Loucy (cell line): ENCODE results near the gene SEPTIN2.
A peak's percentile ranks its signal among the peaks of the same experiment; 100 is the strongest.

ENCODE experiments used
- H2AFZ ChIP-seq: fragments of 200-600 bp; sonication (generic); 2 replicates; pipeline ENCODE4 v1.6.0; 2016; ENCODE audit warnings: antibody characterized with exemption, mild to moderate bottlenecking, low read length, moderate library complexity
- H3F3A ChIP-seq: fragments of 200-600 bp; 2 replicates; pipeline ENCODE4 v1.6.0; 2016; ENCODE audit warnings: antibody characterized with exemption, low read depth, mild to moderate bottlenecking
- H3K27me3 ChIP-seq: fragments of 200-600 bp; sonication (generic); 2 replicates; pipeline ENCODE4 v1.6.1; 2014; ENCODE audit warnings: low read length, mild to moderate bottlenecking; ENCODE audit not compliant: insufficient read depth, poor library complexity, severe bottlenecking
- H3K36me3 ChIP-seq: fragments of 200-600 bp; sonication (generic); 2 replicates; pipeline ENCODE4 v1.6.1; 2016; ENCODE audit warnings: low read length; ENCODE audit not compliant: insufficient read depth
- H3K4me1 ChIP-seq: fragments of 200-600 bp; sonication (generic); 2 replicates; pipeline ENCODE4 v1.5.1; 2014; ENCODE audit warnings: low read length, mild to moderate bottlenecking; ENCODE audit not compliant: insufficient read depth, poor library complexity, severe bottlenecking
- H3K4me2 ChIP-seq: fragments of 200-600 bp; sonication (generic); 2 replicates; pipeline ENCODE4 v1.6.0; 2014; ENCODE audit warnings: antibody characterized with exemption, low read length, low read depth, mild to moderate bottlenecking; ENCODE audit not compliant: poor library complexity, severe bottlenecking
- H3K4me3 ChIP-seq: fragments of 200-600 bp; sonication (generic); 2 replicates; pipeline ENCODE4 v1.5.1; 2014; ENCODE audit warnings: low read length, mild to moderate bottlenecking, mixed read lengths; ENCODE audit not compliant: poor library complexity, severe bottlenecking
- H3K79me2 ChIP-seq: fragments of 200-600 bp; sonication (generic); 2 replicates; pipeline ENCODE4 v1.6.1; 2014; ENCODE audit warnings: low read length; ENCODE audit not compliant: insufficient read depth
- H3K9ac ChIP-seq: fragments of 200-600 bp; sonication (generic); 2 replicates; pipeline ENCODE4 v1.6.0; 2014; ENCODE audit warnings: mild to moderate bottlenecking, low read depth, low read length, moderate library complexity; ENCODE audit not compliant: poor library complexity, severe bottlenecking
- H3K9me2 ChIP-seq: fragments of 200-600 bp; sonication (generic); replicated peaks from 2 replicates; pipeline ENCODE4 v1.6.1; 2016; ENCODE audit warnings: low read depth, low read length, mixed read lengths
- H3K9me3 ChIP-seq: fragments of 200-600 bp; sonication (generic); 2 replicates; pipeline ENCODE4 v1.6.1; 2014; ENCODE audit warnings: mild to moderate bottlenecking, antibody characterized with exemption, low read length, low read depth; ENCODE audit not compliant: insufficient read depth
- H4K20me1 ChIP-seq: fragments of 200-600 bp; sonication (generic); 2 replicates; pipeline ENCODE4 v1.6.0; 2014; ENCODE audit warnings: antibody characterized with exemption, low read length, mild to moderate bottlenecking; ENCODE audit not compliant: insufficient read depth, poor library complexity, severe bottlenecking
- EZH2phosphoT487 ChIP-seq: fragments of 200-600 bp; IDR thresholded peaks from 2 replicates; pipeline ENCODE4 v1.6.1; 2018; ENCODE audit warnings: antibody characterized with exemption, mild to moderate bottlenecking, moderate library complexity, borderline replicate concordance
- TF ChIP-seq, protein P1 (sequence below): fragments of 200-600 bp; sonication (generic); conservative IDR thresholded peaks from 2 replicates; pipeline ENCODE4 v1.5.1; 2014; ENCODE audit warnings: mild to moderate bottlenecking, antibody characterized with exemption, low read length

SEPTIN2 gene

GRCh38 chr2:241312082-241312481 lies 3.6 kb upstream of the SEPTIN2 start:
- Histone ChIP-seq H3K36me3 (no peaks in the 10 kb centered on the region), H3F3A (peaks cover 4% of the 10 kb centered on the region; the same call in 1 of the 2 replicates), H3K9me2 (no peaks in the 10 kb centered on the region), H3K27me3 (no peaks in the 10 kb centered on the region), H2AFZ (no peak overlapping the region), H3K9me3 (no peaks in the 10 kb centered on the region), H3K79me2 (peaks cover 86% of the 10 kb centered on the region), H3K4me2 (peak overlapping the region; percentile 85), H3K9ac (peak overlapping the region; percentile 14), H3K4me3 (no peak overlapping the region), H4K20me1 (peaks cover 19% of the 10 kb centered on the region), H3K4me1 (peaks cover 55% of the 10 kb centered on the region)
- TF ChIP-seq, protein P1, sequence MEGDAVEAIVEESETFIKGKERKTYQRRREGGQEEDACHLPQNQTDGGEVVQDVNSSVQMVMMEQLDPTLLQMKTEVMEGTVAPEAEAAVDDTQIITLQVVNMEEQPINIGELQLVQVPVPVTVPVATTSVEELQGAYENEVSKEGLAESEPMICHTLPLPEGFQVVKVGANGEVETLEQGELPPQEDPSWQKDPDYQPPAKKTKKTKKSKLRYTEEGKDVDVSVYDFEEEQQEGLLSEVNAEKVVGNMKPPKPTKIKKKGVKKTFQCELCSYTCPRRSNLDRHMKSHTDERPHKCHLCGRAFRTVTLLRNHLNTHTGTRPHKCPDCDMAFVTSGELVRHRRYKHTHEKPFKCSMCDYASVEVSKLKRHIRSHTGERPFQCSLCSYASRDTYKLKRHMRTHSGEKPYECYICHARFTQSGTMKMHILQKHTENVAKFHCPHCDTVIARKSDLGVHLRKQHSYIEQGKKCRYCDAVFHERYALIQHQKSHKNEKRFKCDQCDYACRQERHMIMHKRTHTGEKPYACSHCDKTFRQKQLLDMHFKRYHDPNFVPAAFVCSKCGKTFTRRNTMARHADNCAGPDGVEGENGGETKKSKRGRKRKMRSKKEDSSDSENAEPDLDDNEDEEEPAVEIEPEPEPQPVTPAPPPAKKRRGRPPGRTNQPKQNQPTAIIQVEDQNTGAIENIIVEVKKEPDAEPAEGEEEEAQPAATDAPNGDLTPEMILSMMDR: no peak
- TF ChIP-seq EZH2phosphoT487: no peak

- Histone ChIP-seq H3K4me2 (peak overlapping the region; percentile 85), H3K4me1 (peaks cover 64% of the 10 kb centered on the region), H3K9me3 (no peaks in the 10 kb centered on the region), H2AFZ (no peak overlapping the region), H4K20me1 (peaks cover 33% of the 10 kb centered on the region), H3F3A (peaks cover 4% of the 10 kb centered on the region; the same call in 1 of the 2 replicates), H3K9me2 (no peaks in the 10 kb centered on the region), H3K27me3 (no peaks in the 10 kb centered on the region), H3K9ac (peak overlapping the region; percentile 100), H3K36me3 (no peaks in the 10 kb centered on the region), H3K4me3 (peak overlapping the region; percentile 99), H3K79me2 (peaks cover 88% of the 10 kb centered on the region)
- TF ChIP-seq, protein P1: no peak
- TF ChIP-seq EZH2phosphoT487: no peak
Observed at GRCh38 chr2:241313543-241314095, 2.1 kb upstream of the SEPTIN2 start.

DNA sequence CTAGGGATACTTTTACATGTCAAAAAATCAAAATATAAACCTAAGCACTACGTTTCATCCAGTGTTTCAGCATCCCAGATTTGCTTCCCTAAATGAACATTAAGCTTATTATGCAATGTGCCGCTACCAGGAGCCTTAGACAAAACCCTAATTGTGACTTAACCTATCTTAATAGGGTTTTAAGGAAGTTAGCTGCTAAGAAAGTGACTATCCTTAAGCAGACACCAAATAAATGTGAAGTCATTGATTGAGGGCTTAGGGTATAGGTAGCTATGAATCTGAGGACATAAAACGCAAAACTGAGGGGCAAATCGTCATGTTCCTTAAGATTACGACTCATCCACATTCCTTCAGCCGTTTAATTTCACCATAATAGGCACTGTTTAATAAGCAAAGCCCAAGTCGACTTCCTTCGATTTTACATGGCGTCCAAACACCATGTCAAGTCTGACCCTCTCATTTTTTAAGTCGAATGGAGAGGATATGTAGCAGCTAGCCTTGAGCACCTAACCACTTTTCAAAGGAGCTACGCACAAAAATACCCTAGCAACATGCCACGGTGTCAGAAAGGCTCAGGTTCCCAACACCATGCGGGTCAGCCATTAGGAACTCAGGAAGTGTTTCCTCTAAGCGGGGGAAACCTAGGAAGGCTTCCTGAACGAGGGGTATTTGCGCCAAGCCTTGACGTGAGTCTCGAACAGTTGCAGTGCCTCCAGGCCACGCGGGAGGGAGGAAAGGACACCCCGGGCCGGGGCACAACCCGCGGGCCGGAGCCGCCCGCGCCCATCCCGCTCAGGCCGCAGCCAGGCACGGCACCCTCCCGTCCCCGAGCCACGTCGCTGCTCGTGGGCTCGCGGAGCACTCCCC lies 1.3 kb upstream of the SEPTIN2 start:
- TF ChIP-seq, protein P1: no peak
- no peak for TF ChIP-seq EZH2phosphoT487
- Histone ChIP-seq H3K9me2 (no peaks in the 10 kb centered on the region), H2AFZ (peak overlapping the region; percentile 68; the same call in 1 of the 2 replicates), H3F3A (peaks cover 2% of the 10 kb centered on the region; the same call in 1 of the 2 replicates), H3K9ac (peak overlapping the region; percentile 100), H3K79me2 (peaks cover 88% of the 10 kb centered on the region), H3K27me3 (no peaks in the 10 kb centered on the region), H3K36me3 (no peaks in the 10 kb centered on the region), H3K4me3 (peak overlapping the region; percentile 99), H3K9me3 (no peaks in the 10 kb centered on the region), H3K4me1 (peaks cover 63% of the 10 kb centered on the region), H4K20me1 (peaks cover 32% of the 10 kb centered on the region), H3K4me2 (peak overlapping the region; percentile 85)
